ENCODE results near the gene TNFAIP8L1. TPM values are rescaled to one million over a fixed set of nuclear protein-coding genes. Genes with fewer than 3 reads are reported as not detected.

The TNFAIP8L1 gene
- total RNA-seq, 1 donor from 2014 or later: 4.2 TPM

DNA sequence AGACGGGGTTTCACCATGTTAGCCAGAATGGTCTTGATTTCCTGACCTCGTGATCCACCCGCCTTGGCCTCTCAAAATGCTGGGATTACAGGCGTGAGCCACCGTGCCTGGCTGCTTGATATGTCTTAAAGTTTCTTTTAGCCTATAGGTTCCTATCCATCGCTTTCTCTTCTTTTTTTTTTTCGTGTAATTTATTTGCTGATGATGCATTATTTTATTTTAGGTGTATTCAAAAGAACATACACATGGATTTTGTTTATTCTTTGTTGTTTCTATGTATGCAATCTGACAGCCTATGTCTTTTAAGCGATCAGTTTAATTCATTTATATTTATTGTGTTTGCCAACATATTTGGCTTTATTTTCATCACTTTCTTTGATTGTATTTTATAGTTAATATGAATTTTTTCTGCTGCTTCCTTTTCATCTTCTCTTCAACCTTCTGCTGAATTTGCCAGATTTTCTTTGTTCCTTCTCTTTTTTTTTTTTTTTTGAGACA is 26.0 kb upstream of the TNFAIP8L1 start:
- Histone ChIP-seq H3K36me3 (no peaks in the 10 kb centered on the region), H3K4me3 (no peak overlapping the region), H3K27ac (replicated peaks) (no peak overlapping the region), H3K4me1 (peaks cover 16% of the 10 kb centered on the region), H3K27me3 (ENCODE audit: low read depth) (peaks cover 14% of the 10 kb centered on the region), H3K9me3 (replicated peaks) (no peaks in the 10 kb centered on the region)
- TF ChIP-seq, protein P1, sequence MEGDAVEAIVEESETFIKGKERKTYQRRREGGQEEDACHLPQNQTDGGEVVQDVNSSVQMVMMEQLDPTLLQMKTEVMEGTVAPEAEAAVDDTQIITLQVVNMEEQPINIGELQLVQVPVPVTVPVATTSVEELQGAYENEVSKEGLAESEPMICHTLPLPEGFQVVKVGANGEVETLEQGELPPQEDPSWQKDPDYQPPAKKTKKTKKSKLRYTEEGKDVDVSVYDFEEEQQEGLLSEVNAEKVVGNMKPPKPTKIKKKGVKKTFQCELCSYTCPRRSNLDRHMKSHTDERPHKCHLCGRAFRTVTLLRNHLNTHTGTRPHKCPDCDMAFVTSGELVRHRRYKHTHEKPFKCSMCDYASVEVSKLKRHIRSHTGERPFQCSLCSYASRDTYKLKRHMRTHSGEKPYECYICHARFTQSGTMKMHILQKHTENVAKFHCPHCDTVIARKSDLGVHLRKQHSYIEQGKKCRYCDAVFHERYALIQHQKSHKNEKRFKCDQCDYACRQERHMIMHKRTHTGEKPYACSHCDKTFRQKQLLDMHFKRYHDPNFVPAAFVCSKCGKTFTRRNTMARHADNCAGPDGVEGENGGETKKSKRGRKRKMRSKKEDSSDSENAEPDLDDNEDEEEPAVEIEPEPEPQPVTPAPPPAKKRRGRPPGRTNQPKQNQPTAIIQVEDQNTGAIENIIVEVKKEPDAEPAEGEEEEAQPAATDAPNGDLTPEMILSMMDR (IDR thresholded peaks at IDR 0.05; ENCODE audit: borderline replicate concordance): no peak
- intact Hi-C loops (cut with micrococcal nuclease): no loop called here
- DNase-seq: no peak

DNA sequence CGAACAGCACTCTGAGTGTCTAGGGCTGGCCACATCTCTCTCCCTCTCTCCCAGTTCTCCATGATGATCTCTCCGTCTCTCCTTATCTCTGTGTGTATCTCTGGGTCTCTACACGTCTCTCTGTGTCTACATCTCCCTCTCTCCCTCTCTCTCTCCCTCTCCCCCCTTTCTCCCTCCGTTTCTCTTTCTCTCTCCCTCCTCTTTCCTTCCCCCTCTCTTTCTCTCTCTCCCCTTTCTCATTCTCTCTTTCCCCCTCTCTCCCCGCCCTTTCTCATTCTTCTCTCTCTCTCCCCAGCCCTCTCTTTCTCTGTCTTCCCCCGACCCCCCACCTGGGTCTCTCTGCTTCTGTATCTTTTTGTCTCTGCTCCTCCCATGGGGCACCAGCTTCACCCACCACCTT is 21.3 kb upstream of the TNFAIP8L1 start:
- H3K4me3 ChIP-seq: no peak overlapping the region
- peaks cover 50% of the 10 kb centered on the region for H3K27me3 ChIP-seq (ENCODE audit: low read depth)
- H3K36me3 ChIP-seq: no peaks in the 10 kb centered on the region
- H3K4me1 ChIP-seq: no peaks in the 10 kb centered on the region
- H3K27ac ChIP-seq (replicated peaks): no peak overlapping the region
- no peaks in the 10 kb centered on the region for H3K9me3 ChIP-seq (replicated peaks)
- TF ChIP-seq, protein P1 (IDR thresholded peaks at IDR 0.05; ENCODE audit: borderline replicate concordance): no peak
- DNase-seq: no peak
- intact Hi-C loops (cut with micrococcal nuclease): no loop called here

DNA sequence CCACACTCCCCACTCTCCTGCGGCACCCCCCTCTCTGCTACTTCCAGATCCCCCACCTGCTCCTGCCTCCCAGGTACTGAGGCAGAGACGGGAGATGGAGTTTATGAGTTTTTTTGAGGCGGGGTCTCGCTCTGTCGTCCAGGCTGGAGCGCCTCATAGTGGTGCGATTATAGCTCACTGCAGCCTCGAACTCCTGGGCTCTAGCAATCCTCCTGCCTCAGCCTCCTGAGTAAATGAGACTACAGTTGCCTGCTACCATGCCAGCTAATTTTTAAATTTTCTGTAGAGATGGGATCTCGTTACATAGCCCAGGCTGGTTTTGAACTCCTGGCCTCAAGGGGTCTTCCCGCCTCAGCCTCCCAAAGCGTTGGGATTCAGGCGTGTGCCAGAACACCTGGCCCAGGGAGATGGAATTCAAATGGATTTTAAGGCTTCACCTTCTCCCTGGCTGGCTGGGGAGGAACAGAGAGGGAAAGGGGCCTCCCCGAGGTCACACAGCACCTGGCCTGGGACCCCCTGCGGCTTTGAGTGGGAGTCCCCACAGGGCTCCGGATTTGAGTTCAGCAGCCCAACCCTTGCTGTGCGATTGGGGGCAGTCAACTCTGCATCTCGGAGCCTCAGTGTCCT is 19.5 kb upstream of the TNFAIP8L1 start:
- peaks cover 54% of the 10 kb centered on the region for H3K27me3 ChIP-seq (ENCODE audit: low read depth)

DNA sequence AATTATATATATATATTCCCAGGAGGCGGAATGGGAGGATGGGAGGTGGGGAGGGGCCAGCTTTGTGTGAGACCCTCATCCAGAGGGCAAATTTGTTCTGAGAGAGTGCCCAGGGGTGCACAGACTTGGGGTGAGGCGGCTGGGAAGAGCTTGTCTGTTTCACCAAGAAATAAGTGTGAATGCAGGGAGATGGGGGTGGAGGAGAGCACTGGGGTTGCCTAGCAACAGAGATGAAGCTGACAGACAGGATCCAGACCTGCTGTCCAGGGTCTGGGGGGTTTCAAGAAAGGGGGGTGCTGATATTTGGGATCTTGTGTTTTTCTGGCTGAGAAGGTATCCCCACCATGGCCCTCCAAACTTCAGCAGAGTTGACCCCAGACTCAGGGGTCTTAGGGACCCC is 18.6 kb upstream of the TNFAIP8L1 start:
- TF ChIP-seq, protein P1 (IDR thresholded peaks at IDR 0.05; ENCODE audit: borderline replicate concordance): no peak
- DNase-seq: no peak
- H3K27me3 ChIP-seq (ENCODE audit: low read depth): peaks cover 54% of the 10 kb centered on the region
- intact Hi-C loops (cut with micrococcal nuclease): no loop called here
- H3K27ac ChIP-seq (replicated peaks): no peak overlapping the region
- no peak overlapping the region for H3K4me3 ChIP-seq
- no peaks in the 10 kb centered on the region for H3K36me3 ChIP-seq
- no peaks in the 10 kb centered on the region for H3K9me3 ChIP-seq (replicated peaks)
- no peaks in the 10 kb centered on the region for H3K4me1 ChIP-seq

More for the DNA sequence above, 19.5 kb upstream of the TNFAIP8L1 start:
- DNase-seq: no peak
- H3K4me3 ChIP-seq: no peak overlapping the region
- TF ChIP-seq, protein P1 (IDR thresholded peaks at IDR 0.05; ENCODE audit: borderline replicate concordance): no peak
- H3K27ac ChIP-seq (replicated peaks): no peak overlapping the region
- intact Hi-C loops (cut with micrococcal nuclease): no loop called here
- no peaks in the 10 kb centered on the region for H3K4me1 ChIP-seq
- H3K9me3 ChIP-seq (replicated peaks): no peaks in the 10 kb centered on the region
- no peaks in the 10 kb centered on the region for H3K36me3 ChIP-seq

DNA sequence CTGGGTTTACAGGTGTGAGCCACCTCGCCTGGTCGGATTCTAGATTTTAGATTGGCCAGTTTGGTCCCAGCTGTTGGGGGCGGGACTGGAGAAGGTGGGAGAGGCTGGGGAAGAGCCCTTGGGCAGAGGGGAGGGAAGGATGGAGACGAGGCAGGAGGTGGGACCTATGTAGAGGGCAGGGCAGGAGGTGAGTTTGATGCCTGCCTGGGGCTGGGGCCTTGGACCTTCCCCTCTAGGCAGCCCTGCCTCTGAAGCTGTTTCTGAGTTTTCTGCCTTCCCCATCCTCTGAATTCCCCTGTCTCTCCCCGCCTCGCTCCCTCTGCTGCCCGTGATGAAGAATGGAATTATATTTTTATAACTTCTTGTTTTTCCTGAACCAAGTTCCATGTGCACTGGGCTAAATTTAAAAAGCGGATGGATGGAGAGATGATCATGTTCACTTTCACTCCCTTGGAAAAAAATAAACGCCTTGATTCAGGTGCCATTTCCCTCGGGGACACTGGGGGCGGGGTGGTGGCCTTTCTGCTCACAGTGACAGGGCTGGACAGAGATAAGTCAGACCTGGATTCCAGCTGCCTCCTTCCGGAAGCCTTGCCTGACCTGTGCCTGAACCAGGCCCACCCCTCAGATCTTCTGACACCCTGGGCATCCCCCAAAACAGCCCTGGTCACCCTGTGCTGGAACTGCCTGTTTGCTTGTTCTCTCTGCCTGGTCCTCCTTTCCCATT is 16.5 kb upstream of the TNFAIP8L1 start:
- H3K4me1 ChIP-seq: no peaks in the 10 kb centered on the region
- H3K27me3 ChIP-seq (ENCODE audit: low read depth): peaks cover 44% of the 10 kb centered on the region
- intact Hi-C loops (cut with micrococcal nuclease): no loop called here
- H3K27ac ChIP-seq (replicated peaks): no peak overlapping the region
- no peaks in the 10 kb centered on the region for H3K36me3 ChIP-seq
- no peaks in the 10 kb centered on the region for H3K9me3 ChIP-seq (replicated peaks)
- TF ChIP-seq, protein P1 (IDR thresholded peaks at IDR 0.05; ENCODE audit: borderline replicate concordance): no peak
- no peak for DNase-seq
- H3K4me3 ChIP-seq: no peak overlapping the region
